Measurements from ENCODE around the gene ARGLU1. TPM values are rescaled to one million over a fixed set of nuclear protein-coding genes. Genes with fewer than 3 reads are reported as not detected.

The ARGLU1 gene
- total RNA-seq, 4 donors from 2014 or later: 95.4 to 233 (median 126) TPM

- Histone ChIP-seq H3K36me3 (peaks cover 0 to 52% (median 0%) of the 10 kb centered on the region in 3 donors), H3K27me3 (no peaks in the 10 kb centered on the region), H3K4me1 (peaks cover 0 to 5% (median 0%) of the 10 kb centered on the region in 4 donors), H3K9me3 (no peaks in the 10 kb centered on the region), H3K4me3 (no peak overlapping the region), H3K27ac (no peak overlapping the region)
- no peak for DNase-seq
- TF ChIP-seq POLR2A (IDR thresholded peaks at IDR 0.05): no peak
Measured at GRCh38 chr13:106548064-106548696, 19.8 kb downstream of the ARGLU1 start.

DNA sequence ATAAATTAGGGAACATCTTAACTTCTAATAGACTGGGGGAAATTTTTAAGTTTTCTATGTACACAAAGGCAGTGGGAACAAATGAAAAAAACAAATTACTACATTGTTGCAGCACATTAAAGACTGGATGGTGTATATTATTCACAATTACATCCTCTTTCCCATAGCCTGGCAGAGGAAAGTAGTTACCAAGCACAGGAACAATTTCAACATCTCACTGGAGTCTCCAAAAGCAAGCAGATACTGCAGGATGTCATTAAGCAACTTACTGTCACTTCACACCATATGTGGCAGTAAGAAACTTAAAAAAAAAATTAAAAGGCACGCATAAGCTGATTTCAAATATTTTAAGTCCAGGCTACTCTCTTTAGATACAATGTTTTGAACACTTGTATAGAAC, 26.1 kb downstream of the ARGLU1 start:
- TF ChIP-seq CTCF (IDR thresholded peaks at IDR 0.05) (no peak), POLR2A (IDR thresholded peaks at IDR 0.05) (no peak)
- Histone ChIP-seq H3K27me3 (no peaks in the 10 kb centered on the region), H3K4me1 (peaks cover 0 to under 1% (median 0%) of the 10 kb centered on the region in 4 donors), H3K9me3 (no peaks in the 10 kb centered on the region), H3K4me3 (no peak overlapping the region), H3K27ac (no peak overlapping the region), H3K36me3 (peaks cover 0 to 33% (median 0%) of the 10 kb centered on the region in 3 donors)
- DNase-seq: no peak

DNA sequence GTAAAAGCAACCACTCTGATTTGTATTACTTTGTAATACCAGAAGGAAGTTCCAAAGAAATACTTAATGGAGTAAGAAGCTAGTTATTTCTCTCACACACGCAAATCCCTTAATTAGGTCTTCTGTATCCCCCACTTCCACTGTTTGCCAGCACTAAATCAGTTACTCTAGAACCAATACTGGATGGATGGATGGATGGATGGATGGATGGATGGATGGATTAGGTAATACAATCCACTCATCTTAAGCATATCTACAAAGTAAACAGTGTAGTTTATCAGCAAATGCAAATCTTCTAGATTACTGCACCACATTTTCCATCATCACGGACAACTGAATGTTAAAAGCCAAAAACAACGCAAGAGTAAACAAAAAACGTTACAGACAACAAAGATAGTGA, 27.3 kb downstream of the ARGLU1 start:
- H3K36me3 ChIP-seq: peaks cover 0 to 33% (median 0%) of the 10 kb centered on the region in 3 donors
- H3K4me1 ChIP-seq: peaks cover 0 to 4% (median 0%) of the 10 kb centered on the region in 4 donors
- TF ChIP-seq POLR2A (IDR thresholded peaks at IDR 0.05): no peak
- TF ChIP-seq CTCF (IDR thresholded peaks at IDR 0.05): no peak
- no peaks in the 10 kb centered on the region for H3K9me3 ChIP-seq
- no peak overlapping the region for H3K27ac ChIP-seq
- no peak overlapping the region for H3K4me3 ChIP-seq
- H3K27me3 ChIP-seq: no peaks in the 10 kb centered on the region
- no peak for DNase-seq

DNA sequence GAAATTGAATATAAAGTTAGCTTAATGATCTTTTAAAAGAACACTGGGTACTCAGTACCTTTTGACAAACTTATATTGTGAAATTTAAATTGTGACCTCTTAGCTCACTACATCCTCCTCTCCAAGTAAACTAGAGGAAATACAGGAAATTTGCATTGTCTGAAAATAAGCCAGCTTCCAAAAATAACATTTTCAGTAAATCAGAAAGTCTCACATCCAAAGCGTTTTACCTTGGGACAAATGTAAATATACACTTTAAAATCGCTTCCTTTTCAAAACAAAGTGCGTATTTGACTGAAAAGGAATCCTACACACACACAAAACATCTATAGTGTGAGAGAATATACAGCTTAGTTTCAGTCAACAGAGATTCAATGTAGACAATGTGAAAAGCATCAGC, 30.4 kb downstream of the ARGLU1 start:
- H3K36me3 ChIP-seq: peaks cover 0 to 18% (median 0%) of the 10 kb centered on the region in 3 donors
- no peaks in the 10 kb centered on the region for H3K27me3 ChIP-seq
- no peak overlapping the region for H3K27ac ChIP-seq
- no peak overlapping the region for H3K4me3 ChIP-seq
- TF ChIP-seq POLR2A (IDR thresholded peaks at IDR 0.05) (no peak), CTCF (IDR thresholded peaks at IDR 0.05) (no peak)
- DNase-seq: no peak
- no peaks in the 10 kb centered on the region for H3K9me3 ChIP-seq
- peaks cover 0 to 12% (median 9%) of the 10 kb centered on the region in 4 donors for H3K4me1 ChIP-seq

- H3K4me3 ChIP-seq: peak overlapping the region; percentile 49 to 88 (median 72)
- H3K36me3 ChIP-seq: peaks cover 0 to 7% (median 0%) of the 10 kb centered on the region in 3 donors
- peaks cover 0 to 13% (median 10%) of the 10 kb centered on the region in 4 donors for H3K4me1 ChIP-seq
- no peak for TF ChIP-seq POLR2A (IDR thresholded peaks at IDR 0.05)
- TF ChIP-seq CTCF (IDR thresholded peaks at IDR 0.05): peak; percentile 81 to 99 (median 94)
- peak; percentile 84 to 96 (median 95) for DNase-seq
- no peaks in the 10 kb centered on the region for H3K9me3 ChIP-seq
- H3K27me3 ChIP-seq: no peaks in the 10 kb centered on the region
- peak overlapping the region; percentile 13 to 89 (median 74) for H3K27ac ChIP-seq
Measured at GRCh38 chr13:106536244-106537034, 31.5 kb downstream of the ARGLU1 start.
